H54 (cell line): ENCODE measurements around the gene SMG6.

ENCODE experiments used
- DNase-seq: peaks from one replicate; pipeline ENCODE4 v3.0.0; 2011; ENCODE audit warnings: low spot score, mixed read lengths; ENCODE audit not compliant: insufficient read length
- FAIRE-seq: peaks from 3 replicates; lab custom pipeline; 2011; peaks lifted over from hg19 to GRCh38; lab: Jason Lieb, UNC
- POLR2A ChIP-seq: IDR thresholded peaks from 2 replicates; pipeline ENCODE4 v1.6.1; 2011; ENCODE audit warnings: low read depth, mild to moderate bottlenecking, low read length

Gene SMG6

DNA sequence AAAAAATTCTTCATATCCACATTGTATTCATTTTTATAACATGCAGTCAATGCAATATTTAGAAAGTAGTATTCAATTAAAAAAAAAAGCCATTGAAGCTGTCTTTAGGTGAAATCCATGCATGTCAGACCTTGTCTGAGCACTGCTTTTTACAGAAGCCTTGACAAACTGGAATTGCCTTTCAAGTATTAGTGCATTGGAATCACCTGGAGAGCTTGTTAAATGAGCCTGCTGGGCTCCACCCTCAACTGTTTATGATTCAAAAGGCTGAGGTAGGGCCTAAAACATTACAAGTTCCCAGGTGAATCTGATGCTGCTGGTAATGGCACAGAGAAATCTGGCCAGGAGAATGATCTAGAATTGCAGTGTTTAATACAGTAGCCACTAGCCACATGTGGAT is 162.9 kb downstream of the SMG6 start:
- FAIRE-seq (no peak), DNase-seq (no peak)
- TF ChIP-seq POLR2A, result no peak

DNA sequence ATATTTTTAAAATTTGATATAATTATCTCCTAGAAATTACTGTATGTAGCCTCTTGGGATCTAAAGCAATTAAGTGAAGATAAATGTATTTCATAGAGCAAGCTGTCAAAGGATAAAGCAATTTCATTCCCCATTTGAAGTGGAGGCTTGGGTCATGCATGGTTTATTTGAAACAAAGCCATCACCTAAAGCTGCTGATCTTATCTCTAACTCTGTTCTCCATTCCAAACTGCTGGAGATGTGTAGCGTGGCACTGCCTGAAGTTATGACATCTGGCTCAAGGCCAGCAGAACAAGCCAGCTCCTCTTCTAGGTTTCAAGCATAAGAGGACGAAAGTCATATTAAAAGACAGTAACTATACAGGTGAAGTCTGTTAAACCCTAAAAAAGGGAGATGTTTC is 164.8 kb downstream of the SMG6 start:
- no peak for DNase-seq
- TF ChIP-seq POLR2A, result no peak
- FAIRE-seq, result no peak

DNA sequence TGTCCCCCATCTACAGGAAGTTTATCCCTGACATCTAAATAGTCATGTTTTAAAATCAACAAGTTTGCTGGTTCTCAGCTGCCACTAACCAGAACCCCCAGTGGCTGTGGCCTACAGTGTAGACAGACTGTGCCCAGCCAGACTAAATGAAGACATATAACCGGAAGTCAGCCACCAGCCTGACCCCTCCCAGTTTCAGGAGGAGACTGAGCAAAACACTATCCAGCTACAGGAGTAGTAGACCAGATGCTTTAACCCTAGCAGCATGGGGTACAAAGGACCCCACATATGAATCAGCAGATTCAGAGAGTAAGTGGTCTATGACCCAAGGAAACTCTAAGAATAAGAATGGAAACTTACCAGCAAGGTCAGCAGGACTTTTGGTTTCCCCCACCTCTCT is 165.3 kb downstream of the SMG6 start:
- no peak for DNase-seq
- no peak for TF ChIP-seq POLR2A
- no peak for FAIRE-seq

DNA sequence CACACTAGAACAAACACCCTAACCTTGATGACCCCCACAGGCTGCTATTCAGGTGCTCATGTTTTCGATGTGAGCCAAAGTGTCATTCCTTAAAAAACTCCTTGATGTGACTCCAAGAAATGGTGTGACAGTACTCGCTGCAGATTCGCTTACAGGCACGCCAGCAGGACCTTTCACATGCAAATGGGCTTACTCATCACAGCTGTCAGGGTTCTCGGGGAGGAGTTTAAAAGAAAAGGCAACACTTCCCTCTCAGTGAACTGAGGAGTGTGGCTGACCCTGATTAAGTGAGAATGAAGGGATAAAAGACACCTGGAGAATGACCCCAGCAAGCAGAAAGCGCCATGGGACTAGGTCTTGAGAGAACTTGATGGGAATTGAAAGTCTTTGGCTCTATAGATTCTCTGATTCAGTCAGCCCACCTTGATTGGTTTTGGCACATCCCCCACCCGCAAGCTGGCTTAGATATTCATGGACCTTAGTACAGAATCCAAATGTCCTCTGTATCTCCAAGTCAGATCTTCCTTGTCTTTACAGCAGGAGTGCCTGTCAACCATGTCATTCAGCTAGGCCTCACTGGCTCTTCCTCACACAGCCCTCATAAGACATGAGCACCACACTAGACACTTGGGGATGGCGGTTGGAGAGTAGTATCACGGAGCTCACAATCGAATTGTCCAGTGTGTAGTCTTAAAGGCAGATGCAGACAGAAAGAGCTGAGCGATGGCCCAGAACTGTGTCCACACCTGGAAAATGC is 166.1 kb downstream of the SMG6 start:
- no peak for TF ChIP-seq POLR2A
- DNase-seq (peak; percentile 69), FAIRE-seq (peak; percentile 92)

DNA sequence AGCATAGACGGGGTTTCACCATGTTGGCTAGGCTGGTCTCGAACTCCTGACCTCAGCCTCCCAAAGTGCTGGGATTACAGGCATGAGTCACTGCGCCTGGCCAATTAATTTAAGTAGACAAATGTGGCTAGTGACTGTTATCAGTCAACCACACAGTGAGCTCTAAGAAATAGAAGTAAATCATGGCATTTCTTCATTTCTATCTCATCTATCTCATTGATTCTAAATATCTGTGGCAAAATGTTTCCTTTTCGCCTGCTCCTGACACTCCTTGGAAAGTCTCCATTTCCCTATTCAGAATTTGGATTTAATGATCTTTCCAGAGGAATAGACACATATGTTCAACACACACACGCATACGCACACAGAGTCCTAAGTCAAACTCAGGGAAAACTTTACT is 167.3 kb downstream of the SMG6 start:
- DNase-seq (no peak), FAIRE-seq (no peak)
- no peak for TF ChIP-seq POLR2A

DNA sequence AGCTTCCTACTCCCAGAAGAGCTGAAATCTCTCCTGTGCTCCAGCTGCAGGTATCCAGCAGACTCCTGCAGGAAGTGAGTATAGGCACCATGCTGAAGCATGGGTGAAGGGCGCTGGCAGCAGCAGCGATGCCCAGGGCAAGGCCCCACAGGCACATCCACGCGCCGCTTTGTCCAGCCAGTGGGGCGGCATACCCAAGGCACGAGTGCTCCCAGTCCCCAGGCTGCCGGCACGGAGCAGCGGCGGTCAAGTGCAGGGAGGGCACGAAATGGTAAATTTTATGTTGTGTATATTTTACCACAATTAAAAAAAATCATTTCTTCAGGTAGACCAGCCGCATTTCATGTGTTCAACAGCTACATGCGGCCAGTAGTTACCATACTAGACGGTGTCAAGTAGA is 175.6 kb downstream of the SMG6 start:
- DNase-seq (no peak), FAIRE-seq (no peak)
- TF ChIP-seq POLR2A, result no peak

DNA sequence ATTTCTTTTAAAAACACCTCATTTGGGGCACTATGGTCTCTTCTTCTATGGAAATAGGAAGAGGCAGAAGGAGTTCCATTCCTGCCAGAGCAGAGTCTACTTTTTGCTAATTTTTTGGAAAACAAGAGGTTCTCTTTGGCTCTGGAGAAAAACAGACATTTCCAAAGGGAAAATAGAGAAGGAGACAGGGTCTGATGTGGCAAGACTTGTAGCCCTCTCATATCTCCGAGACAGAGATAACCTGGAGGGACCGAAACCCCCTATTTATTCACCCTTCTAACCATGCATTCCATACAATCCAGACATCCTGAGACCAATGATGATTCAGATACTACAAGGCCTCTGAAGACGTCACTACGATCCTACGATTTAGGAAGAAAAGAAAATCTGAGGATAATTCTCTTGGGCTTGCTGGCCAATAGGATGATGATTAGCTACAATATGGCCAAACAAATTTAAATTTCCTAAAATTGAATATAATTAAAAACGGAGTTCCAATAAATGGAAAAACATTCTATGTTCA is 178.5 kb downstream of the SMG6 start:
- no peak for FAIRE-seq
- TF ChIP-seq POLR2A, result no peak
- no peak for DNase-seq

DNA sequence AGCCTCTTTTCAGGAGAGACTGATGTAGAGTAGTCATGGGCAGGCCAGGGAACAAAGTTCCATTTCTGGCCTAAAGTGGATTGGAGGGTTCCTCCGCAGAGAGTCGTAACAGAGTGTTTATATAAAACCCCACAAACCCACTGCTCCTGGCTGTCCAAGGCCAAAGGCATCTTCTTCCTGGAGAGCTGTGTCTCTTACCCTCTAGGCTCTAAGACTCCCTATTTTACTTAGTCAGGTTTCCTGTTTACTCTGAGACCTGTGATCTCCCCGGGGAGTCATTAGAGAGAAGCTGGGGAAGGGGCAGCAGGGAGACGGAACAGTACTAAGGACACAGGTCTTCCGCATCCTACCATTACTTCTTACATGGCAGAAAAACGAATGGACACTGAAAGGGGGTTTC is 179.2 kb downstream of the SMG6 start:
- no peak for TF ChIP-seq POLR2A
- no peak for DNase-seq
- FAIRE-seq, result no peak

DNA sequence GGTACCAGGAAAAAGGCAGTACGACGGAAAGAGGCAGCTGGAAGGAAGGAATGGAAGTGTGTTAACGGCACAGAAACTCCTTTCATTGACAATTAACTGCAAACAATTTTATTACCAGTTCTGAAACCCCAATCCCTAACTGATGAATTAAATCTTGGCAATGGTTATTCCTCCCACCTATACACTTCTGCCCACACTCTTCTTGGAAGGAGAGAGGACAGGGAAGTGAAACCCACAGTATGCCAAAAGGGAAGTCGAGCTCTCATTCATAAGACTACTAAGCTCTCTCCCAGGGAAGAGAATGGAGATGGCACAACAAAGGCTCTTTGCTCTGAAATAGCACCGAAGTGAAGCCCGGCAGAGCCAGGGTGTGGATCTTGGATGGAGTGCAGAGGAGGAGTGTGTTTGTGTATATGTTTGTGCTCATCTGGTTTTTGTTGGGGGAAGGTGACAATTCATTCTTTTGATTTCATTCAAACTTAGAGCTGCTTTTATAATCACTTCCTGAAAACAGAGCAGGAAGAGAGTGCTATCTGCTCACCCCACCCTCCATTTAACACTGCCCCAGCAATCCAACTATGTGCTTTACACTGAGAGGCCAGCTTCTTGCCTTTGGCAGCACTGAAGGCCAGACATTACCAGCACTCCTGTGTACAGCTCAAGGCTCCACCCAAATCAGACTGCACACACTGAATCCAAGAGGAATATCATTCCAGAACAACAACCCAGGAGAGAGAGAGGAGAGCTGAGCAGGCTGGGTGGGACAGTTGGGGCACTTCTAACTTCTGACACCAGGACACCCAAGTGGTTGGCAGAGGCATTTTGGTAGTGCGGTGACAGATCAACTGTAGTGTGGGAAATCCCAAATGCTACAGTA is 180.0 kb downstream of the SMG6 start:
- DNase-seq, result no peak
- no peak for FAIRE-seq
- no peak for TF ChIP-seq POLR2A

DNA sequence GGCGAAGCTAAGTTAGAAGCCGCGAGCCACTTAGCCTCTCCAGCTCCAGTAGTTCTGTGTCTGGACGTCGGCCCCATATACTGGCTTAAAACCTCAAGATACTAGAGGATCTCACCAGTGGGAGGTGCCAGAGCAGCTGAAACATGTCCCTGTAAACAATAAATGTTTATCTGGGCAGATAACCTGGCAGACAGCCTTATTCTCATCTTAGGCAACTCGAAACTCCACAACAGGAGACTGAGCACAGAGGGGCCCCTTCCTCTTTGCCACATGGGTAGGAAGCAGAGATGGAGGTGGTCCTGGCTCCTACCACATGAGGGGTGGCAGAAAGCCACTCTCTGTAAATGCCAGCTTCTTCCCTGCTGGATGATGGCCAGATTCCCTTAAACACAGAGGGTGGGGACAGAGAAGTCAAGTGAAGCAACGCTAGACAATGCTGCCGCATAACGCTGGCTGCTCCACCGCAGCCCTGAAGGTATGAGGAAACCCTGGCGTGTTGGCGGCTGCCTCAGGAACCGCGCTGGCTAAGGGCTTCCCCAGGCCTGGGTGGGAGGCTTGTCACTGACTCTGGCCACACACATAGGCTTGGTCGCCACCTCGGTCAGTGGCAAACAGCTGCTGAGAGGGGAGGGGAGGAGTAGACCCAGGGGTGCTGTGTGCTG is 180.8 kb downstream of the SMG6 start:
- DNase-seq (no peak), FAIRE-seq (no peak)

DNA sequence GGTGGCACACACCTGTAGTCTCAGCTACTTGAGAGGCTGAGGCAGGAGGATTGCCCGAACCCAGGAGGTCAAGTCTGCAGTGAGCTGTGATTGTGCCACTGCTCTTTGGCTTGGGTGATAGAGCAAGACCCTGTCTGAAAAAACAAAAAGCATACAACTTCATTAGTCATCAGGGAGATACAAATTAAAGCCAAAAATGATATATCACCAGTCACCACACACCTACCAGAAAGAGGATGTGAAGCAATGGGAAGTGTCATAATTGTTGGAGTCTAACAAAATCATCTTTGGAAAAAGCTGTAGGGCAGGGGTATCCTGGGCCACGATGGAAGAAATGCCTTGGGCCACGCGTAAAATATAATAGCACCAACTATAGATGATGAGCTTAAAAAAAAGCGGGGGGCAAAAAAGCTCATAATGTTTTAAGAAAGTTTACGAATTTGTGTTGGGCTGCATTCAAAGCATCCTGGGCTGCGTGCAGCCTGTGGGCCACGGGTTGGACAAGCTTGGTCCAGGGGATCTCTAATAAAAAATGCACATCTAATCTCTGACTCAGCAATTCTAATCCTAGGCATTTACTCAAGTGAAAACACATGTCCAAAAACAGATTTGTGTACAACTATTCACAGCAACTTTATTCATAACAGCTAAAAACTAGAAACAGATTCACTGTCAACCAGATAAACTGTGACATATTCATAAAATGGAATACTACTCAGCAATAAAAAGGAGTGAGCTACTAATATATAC is 182.8 kb downstream of the SMG6 start:
- TF ChIP-seq POLR2A, result no peak
- FAIRE-seq (no peak), DNase-seq (no peak)

More for the DNA sequence above, 180.8 kb downstream of the SMG6 start:
- no peak for TF ChIP-seq POLR2A

DNA sequence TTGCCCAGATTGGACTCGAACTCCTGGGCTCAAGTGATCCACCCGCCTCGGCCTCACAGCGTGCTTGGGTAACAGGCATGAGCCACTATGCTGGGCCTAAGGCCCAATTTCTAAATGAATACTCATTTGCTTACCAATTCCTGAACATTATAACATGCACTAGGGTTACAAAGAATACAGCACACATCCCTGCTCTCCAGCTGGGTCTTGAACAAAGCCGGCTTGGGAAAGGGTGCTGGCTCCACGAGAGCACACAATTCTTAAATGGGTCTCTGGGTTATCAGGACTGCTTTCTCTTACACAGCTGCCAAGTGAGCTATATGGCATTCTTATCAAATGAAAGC is 190.3 kb downstream of the SMG6 start:
- DNase-seq, result no peak
- no peak for FAIRE-seq
- TF ChIP-seq POLR2A, result no peak

DNA sequence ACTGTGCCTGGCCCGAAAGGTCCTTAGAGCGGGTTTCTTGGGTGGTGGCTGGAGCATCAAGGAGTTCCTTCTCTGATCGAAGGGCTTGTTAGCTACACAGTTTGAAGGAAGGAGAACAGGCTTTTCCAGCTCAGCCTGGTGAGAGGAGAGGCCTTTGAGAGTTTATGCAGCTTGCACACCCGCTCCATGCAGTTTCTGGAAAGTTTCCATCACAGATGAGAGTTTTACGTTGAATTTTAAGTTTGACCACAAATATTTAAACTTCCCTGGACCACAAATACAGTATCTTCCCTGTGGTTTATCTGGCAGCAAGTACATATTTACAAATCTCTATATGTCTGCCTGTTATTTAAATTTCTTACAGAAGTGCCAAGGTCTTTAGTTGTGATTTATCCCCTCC is 191.9 kb downstream of the SMG6 start:
- TF ChIP-seq POLR2A, result no peak
- FAIRE-seq, result no peak

More for the DNA sequence above, 191.9 kb downstream of the SMG6 start:
- DNase-seq, result no peak
